HL-60 (cell line): Measurements from ENCODE around the gene ZNF124.
A peak's percentile ranks its signal among the peaks of the same experiment; 100 is the strongest.

ENCODE experiments used
- GABPA ChIP-seq: IDR thresholded peaks from 2 replicates; pipeline ENCODE4 v1.6.1; 2012; ENCODE audit warnings: low read depth
- POLR2AphosphoS5 ChIP-seq: IDR thresholded peaks from 2 replicates; pipeline ENCODE4 v1.6.1; 2012; ENCODE audit warnings: low read depth
- TF ChIP-seq, protein P1 (sequence below): IDR thresholded peaks from one replicate; pipeline ENCODE4 v1.5.1; 2011; ENCODE audit warnings: low read length, control low read depth, inconsistent platforms; ENCODE audit not compliant: insufficient read depth
- TF ChIP-seq, protein P2 (sequence below): IDR thresholded peaks from 2 replicates; pipeline ENCODE4 v1.6.1; 2012; ENCODE audit warnings: low read depth; ENCODE audit not compliant: insufficient replicate concordance

DNA sequence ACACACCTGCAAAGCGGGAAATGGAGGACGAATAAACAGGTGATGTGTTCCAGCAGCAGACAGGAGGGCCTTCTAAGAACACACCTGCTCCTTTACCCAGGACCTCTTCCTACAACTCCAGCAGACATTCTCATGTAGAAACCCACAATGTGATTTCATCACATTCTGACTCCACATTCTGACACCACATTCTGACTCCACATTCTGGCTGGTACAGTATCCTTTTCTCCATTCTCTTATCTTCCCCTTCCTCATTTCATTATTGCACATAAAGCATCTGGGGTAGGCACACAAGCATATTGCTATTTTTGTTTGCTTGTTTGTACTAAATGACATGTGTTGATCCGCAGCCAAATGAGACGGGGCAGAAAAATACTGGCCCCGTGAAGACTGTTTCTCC, 3.6 kb upstream of the ZNF124 start:
- TF ChIP-seq POLR2AphosphoS5 (peak; percentile 41; the same call in 1 of the 2 replicates), GABPA (no peak)
- TF ChIP-seq, protein P1, sequence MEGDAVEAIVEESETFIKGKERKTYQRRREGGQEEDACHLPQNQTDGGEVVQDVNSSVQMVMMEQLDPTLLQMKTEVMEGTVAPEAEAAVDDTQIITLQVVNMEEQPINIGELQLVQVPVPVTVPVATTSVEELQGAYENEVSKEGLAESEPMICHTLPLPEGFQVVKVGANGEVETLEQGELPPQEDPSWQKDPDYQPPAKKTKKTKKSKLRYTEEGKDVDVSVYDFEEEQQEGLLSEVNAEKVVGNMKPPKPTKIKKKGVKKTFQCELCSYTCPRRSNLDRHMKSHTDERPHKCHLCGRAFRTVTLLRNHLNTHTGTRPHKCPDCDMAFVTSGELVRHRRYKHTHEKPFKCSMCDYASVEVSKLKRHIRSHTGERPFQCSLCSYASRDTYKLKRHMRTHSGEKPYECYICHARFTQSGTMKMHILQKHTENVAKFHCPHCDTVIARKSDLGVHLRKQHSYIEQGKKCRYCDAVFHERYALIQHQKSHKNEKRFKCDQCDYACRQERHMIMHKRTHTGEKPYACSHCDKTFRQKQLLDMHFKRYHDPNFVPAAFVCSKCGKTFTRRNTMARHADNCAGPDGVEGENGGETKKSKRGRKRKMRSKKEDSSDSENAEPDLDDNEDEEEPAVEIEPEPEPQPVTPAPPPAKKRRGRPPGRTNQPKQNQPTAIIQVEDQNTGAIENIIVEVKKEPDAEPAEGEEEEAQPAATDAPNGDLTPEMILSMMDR, result no peak
- TF ChIP-seq, protein P2, sequence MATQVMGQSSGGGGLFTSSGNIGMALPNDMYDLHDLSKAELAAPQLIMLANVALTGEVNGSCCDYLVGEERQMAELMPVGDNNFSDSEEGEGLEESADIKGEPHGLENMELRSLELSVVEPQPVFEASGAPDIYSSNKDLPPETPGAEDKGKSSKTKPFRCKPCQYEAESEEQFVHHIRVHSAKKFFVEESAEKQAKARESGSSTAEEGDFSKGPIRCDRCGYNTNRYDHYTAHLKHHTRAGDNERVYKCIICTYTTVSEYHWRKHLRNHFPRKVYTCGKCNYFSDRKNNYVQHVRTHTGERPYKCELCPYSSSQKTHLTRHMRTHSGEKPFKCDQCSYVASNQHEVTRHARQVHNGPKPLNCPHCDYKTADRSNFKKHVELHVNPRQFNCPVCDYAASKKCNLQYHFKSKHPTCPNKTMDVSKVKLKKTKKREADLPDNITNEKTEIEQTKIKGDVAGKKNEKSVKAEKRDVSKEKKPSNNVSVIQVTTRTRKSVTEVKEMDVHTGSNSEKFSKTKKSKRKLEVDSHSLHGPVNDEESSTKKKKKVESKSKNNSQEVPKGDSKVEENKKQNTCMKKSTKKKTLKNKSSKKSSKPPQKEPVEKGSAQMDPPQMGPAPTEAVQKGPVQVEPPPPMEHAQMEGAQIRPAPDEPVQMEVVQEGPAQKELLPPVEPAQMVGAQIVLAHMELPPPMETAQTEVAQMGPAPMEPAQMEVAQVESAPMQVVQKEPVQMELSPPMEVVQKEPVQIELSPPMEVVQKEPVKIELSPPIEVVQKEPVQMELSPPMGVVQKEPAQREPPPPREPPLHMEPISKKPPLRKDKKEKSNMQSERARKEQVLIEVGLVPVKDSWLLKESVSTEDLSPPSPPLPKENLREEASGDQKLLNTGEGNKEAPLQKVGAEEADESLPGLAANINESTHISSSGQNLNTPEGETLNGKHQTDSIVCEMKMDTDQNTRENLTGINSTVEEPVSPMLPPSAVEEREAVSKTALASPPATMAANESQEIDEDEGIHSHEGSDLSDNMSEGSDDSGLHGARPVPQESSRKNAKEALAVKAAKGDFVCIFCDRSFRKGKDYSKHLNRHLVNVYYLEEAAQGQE, result no peak
